T-cell (primary cell): ENCODE data around the gene FRRS1L. TPM values are rescaled to one million over a fixed set of nuclear protein-coding genes. Genes with fewer than 3 reads are reported as not detected.

Source experiments
- ATAC-seq, 4 experiments: fragments of 200-7000 bp in 3 of 4; fragments of 150-1000 bp in 1 of 4; cut with Tn5 transposase; replicated peaks in 1 of 4; 1 replicate in 3 of 4; 2 replicates in 1 of 4; pipeline ENCODE4 v1.10.0; 2021; ENCODE audit warnings: moderate library complexity in 3 of 4, mild to moderate bottlenecking in 2 of 4, moderate number of reproducible peaks in 1 of 4
- CTCF ChIA-PET, 2 donors: fragments of 300-600 bp; sonication (Branson Sonifier 250); formaldehyde crosslinking; loops; one replicate each; lab custom pipeline; 2022; ENCODE audit warnings: antibody characterized with exemption in 2 of 2; lab: Charles Lee
- POLR2A ChIA-PET, 2 donors: fragments of 300-600 bp; sonication (Branson Sonifier 250); formaldehyde crosslinking; loops; one replicate each; lab custom pipeline; 2022; ENCODE audit warnings: antibody characterized with exemption in 2 of 2; lab: Charles Lee
- DNase-seq, 35 experiments: peaks; one replicate each; pipeline versions ENCODE4 v3.0.0 to v3.0.0-alpha.2; 2013 to 2023
- H3K27ac ChIP-seq: one replicate; pipeline ENCODE4 v1.5.1; 2013; ENCODE audit warnings: low read length
- H3K27me3 ChIP-seq, 2 experiments: replicated peaks in 1 of 2; 1 replicate in 1 of 2; 2 replicates in 1 of 2; pipeline versions ENCODE4 v1.6.1 to v1.7.0; 2013; ENCODE audit warnings: low read length in 1 of 2, mixed read lengths in 1 of 2; ENCODE audit not compliant: control insufficient read depth in 2 of 2, insufficient read depth in 2 of 2; ENCODE audit errors: extremely low read depth in 1 of 2
- H3K36me3 ChIP-seq, 2 donors: 1 replicate in 1 of 2; 2 replicates in 1 of 2; pipeline versions ENCODE4 v1.6.1 to v1.7.0; 2013; ENCODE audit warnings: low read length in 1 of 2; ENCODE audit not compliant: control insufficient read depth in 2 of 2, insufficient read depth in 1 of 2; ENCODE audit errors: extremely low read depth in 1 of 2
- H3K4me1 ChIP-seq, 2 experiments: 1 replicate in 1 of 2; 2 replicates in 1 of 2; pipeline versions ENCODE4 v1.6.1 to v1.7.0; 2013; ENCODE audit warnings: low read length in 2 of 2, mixed read lengths in 1 of 2; ENCODE audit not compliant: insufficient read depth in 2 of 2, control insufficient read depth in 1 of 2; ENCODE audit errors: extremely low read depth in 1 of 2
- H3K4me3 ChIP-seq, 2 donors: 1 replicate in 1 of 2; 2 replicates in 1 of 2; pipeline versions ENCODE4 v1.5.1 to v1.7.0; 2013; ENCODE audit warnings: mild to moderate bottlenecking in 2 of 2, low read length in 1 of 2, moderate library complexity in 1 of 2; ENCODE audit not compliant: control insufficient read depth in 1 of 2; ENCODE audit errors: extremely low read depth in 1 of 2
- H3K9me3 ChIP-seq: 2 replicates; pipeline ENCODE4 v1.7.0; 2013
- H3K27ac Mint-ChIP-seq, 2 donors: one replicate each; pipeline ENCODE4 v1.8.0; 2020 to 2021; ENCODE audit warnings: mild to moderate bottlenecking in 2 of 2, mixed read lengths in 2 of 2
- H3K27me3 Mint-ChIP-seq, 2 donors: one replicate each; pipeline ENCODE4 v1.8.0; 2021 to 2022; ENCODE audit warnings: mixed read lengths in 2 of 2
- H3K36me3 Mint-ChIP-seq: one replicate; pipeline ENCODE4 v1.8.0; 2021; ENCODE audit warnings: mixed read lengths
- H3K4me1 Mint-ChIP-seq, 3 donors: one replicate each; pipeline ENCODE4 v1.8.0; 2020 to 2022; ENCODE audit warnings: mixed read lengths in 3 of 3, mild to moderate bottlenecking in 1 of 3
- H3K4me3 Mint-ChIP-seq, 3 donors: one replicate each; pipeline ENCODE4 v1.8.0; 2020 to 2022; ENCODE audit warnings: mild to moderate bottlenecking in 3 of 3, mixed read lengths in 3 of 3, moderate library complexity in 3 of 3
- H3K9me3 Mint-ChIP-seq, 3 donors: one replicate each; pipeline ENCODE4 v1.8.0; 2020 to 2022; ENCODE audit warnings: mixed read lengths in 3 of 3
- WGBS: methylation state at CpG from one replicate; pipeline ENCODE4 v1.1.5; 2013; ENCODE audit warnings: missing lambda C conversion rate; ENCODE audit not compliant: insufficient coverage; 5-methylcytosine and 5-hydroxymethylcytosine counted together
- total RNA-seq, 35 experiments: library from RNA in 6 of 35; stranded (reverse) in 6 of 35; fragments of 120-200 nt in 1 of 35; gene quantifications; one replicate each; pipeline versions ENCODE4 v1.2.1 to v1.2.4 and lab custom pipeline; 2013 to 2026

FRRS1L gene
- total RNA-seq, 5 donors from 2014 or later (not counting 1 experiment from before 2014, with no cell fraction given), result 0.03 TPM; not detected in 4

DNA sequence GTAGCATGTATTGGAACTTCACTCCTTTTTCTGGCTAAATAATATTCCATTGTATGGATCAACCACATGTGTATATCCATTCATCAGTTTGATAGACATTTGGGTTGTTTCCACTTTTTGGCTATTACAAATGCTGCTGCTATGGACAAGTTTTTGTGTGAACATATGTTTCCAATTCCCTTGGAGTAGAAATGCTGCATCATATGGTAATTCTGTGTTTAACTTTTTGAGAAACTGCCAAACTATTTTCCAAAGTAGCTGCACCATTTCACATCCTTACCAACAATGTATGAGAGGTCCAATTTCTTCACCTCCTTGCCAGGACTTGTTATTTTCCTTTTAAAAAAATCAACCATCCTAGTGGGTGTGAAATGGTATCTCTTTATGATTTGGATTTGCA lies 8.4 kb downstream of the FRRS1L start:
- ChIA-PET POLR2A (no interaction called here), CTCF (no interaction called here)
- no peak overlapping the region for H3K27ac ChIP-seq
- peaks cover 9 to 19% of the 10 kb centered on the region in 2 donors for H3K27me3 Mint-ChIP-seq
- no peak overlapping the region for H3K4me3 Mint-ChIP-seq
- H3K27ac Mint-ChIP-seq, result no peak overlapping the region
- H3K36me3 Mint-ChIP-seq, result peaks cover 1% of the 10 kb centered on the region
- DNase-seq (no peak), ATAC-seq (no peak)
- no peaks in the 10 kb centered on the region for H3K4me1 Mint-ChIP-seq
- H3K36me3 ChIP-seq, result peaks cover 0 to 2% of the 10 kb centered on the region in 2 donors
- H3K27me3 ChIP-seq, result peaks cover 0 to under 1% of the 10 kb centered on the region in 2 experiments
- H3K4me1 ChIP-seq, result no peaks in the 10 kb centered on the region
- peaks cover 3% of the 10 kb centered on the region for H3K9me3 ChIP-seq
- no peak overlapping the region for H3K4me3 ChIP-seq
- H3K9me3 Mint-ChIP-seq, result peaks cover 1 to 9% (median 7%) of the 10 kb centered on the region in 3 donors

DNA sequence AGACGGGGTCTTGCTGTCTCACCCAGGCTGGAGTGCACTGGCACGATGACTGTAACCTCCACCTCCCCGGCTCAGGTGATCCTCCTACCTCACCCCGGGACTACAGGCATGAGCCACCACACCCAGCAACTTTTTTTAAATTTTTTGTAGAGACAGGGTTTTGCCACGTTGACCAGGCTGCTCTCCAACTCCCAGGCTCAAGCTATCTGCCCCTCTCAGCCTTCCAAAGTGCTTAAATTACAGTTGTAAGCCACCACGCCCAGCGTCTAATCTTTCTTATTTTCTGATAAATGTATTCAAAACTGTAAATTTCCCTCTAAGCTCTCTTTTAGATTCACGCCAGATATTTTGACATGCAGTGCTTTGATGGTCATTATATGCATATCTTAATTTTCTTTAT lies 10.3 kb downstream of the FRRS1L start:
- DNase-seq (no peak), ATAC-seq (no peak)
- Mint-ChIP-seq H3K4me3 (no peak overlapping the region), H3K4me1 (no peaks in the 10 kb centered on the region), H3K9me3 (peaks cover 9 to 12% (median 11%) of the 10 kb centered on the region in 3 donors), H3K27ac (no peak overlapping the region), H3K27me3 (peaks cover 5 to 15% of the 10 kb centered on the region in 2 donors), H3K36me3 (peaks cover 4% of the 10 kb centered on the region)
- POLR2A ChIA-PET, result no interaction called here
- Histone ChIP-seq H3K27me3 (no peaks in the 10 kb centered on the region), H3K4me1 (no peaks in the 10 kb centered on the region), H3K9me3 (peaks cover 7% of the 10 kb centered on the region), H3K36me3 (peaks cover 0 to 2% of the 10 kb centered on the region in 2 donors), H3K27ac (no peak overlapping the region), H3K4me3 (no peak overlapping the region)
- CTCF ChIA-PET, result no interaction called here
- no CpG with 5 or more reads among the region's 8 CpGs for WGBS

DNA sequence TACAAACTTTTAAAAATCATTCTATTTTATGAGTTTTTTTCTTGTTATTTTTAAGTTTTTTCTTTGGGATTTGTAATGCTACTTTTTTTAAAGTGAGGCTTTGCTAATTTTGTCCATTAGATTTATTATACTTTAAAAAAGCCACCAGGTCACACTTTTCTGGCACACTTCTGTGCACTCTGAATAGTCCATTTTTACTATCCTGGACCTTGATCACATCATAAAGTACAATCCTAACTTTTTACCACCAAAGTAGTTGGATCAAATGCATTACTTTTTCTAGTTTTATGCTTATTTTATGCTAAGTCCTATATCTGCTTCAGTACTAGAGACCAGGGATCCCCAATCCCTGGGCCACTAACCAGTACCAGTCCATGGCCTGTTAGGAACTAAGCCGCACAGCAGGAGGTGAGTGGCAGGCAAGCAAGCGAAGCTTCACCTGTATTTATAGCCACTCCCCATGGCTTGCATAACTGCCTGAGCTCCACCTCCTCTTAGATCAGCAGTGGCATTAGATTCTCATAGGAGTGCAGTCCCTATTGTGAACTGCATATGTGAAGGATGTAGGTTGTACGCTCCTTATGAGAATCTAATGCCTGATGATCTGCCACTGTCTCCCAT lies 16.0 kb downstream of the FRRS1L start:
- POLR2A ChIA-PET, result no interaction called here
- peaks cover 0 to 2% of the 10 kb centered on the region in 2 experiments for H3K27me3 ChIP-seq
- H3K27ac ChIP-seq, result no peak overlapping the region
- no peaks in the 10 kb centered on the region for H3K4me1 ChIP-seq
- 90% methylated on average over 2 of the region's 3 CpGs for WGBS
- Mint-ChIP-seq H3K4me3 (no peak overlapping the region), H3K36me3 (peaks cover 4% of the 10 kb centered on the region), H3K27me3 (peaks cover under 1 to 3% of the 10 kb centered on the region in 2 donors), H3K9me3 (peaks cover 9 to 11% (median 9%) of the 10 kb centered on the region in 3 donors), H3K4me1 (no peaks in the 10 kb centered on the region), H3K27ac (no peak overlapping the region)
- DNase-seq (no peak), ATAC-seq (no peak)
- no peak overlapping the region for H3K4me3 ChIP-seq
- peaks cover 7% of the 10 kb centered on the region for H3K9me3 ChIP-seq
- peaks cover 0 to 2% of the 10 kb centered on the region in 2 donors for H3K36me3 ChIP-seq
- CTCF ChIA-PET, result no interaction called here

DNA sequence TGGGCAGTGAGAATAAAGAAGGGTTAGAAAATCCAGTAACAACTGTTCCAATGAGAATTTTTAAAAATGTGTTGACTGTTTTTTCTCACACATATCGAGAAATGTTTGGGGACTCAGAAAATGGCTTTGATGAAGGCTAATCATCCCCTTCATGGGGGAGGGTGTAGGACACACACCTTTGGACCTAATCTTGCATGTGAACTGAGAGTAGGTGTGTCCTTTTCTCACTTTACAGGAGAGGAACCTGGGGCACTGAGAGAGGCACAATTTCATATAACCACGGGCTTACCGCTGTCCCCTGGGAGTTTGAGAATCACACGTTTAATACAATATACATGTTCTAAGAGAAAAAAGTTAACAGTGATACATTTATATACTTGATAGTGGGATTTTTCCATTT lies 17.3 kb downstream of the FRRS1L start:
- no CpG with 5 or more reads among the region's 4 CpGs for WGBS
- Histone ChIP-seq H3K9me3 (peaks cover 7% of the 10 kb centered on the region), H3K27me3 (peaks cover 0 to 6% of the 10 kb centered on the region in 2 experiments), H3K27ac (no peak overlapping the region), H3K4me1 (no peaks in the 10 kb centered on the region), H3K4me3 (no peak overlapping the region), H3K36me3 (peaks cover 0 to 2% of the 10 kb centered on the region in 2 donors)
- H3K27ac Mint-ChIP-seq, result no peak overlapping the region
- ATAC-seq (no peak), DNase-seq (no peak)
- ChIA-PET CTCF (no interaction called here), POLR2A (no interaction called here)
- H3K4me3 Mint-ChIP-seq, result no peak overlapping the region
- H3K27me3 Mint-ChIP-seq, result peaks cover 2 to 3% of the 10 kb centered on the region in 2 donors
- H3K4me1 Mint-ChIP-seq, result no peaks in the 10 kb centered on the region
- H3K36me3 Mint-ChIP-seq, result peaks cover 4% of the 10 kb centered on the region
- H3K9me3 Mint-ChIP-seq, result peaks cover 9 to 11% (median 9%) of the 10 kb centered on the region in 3 donors

DNA sequence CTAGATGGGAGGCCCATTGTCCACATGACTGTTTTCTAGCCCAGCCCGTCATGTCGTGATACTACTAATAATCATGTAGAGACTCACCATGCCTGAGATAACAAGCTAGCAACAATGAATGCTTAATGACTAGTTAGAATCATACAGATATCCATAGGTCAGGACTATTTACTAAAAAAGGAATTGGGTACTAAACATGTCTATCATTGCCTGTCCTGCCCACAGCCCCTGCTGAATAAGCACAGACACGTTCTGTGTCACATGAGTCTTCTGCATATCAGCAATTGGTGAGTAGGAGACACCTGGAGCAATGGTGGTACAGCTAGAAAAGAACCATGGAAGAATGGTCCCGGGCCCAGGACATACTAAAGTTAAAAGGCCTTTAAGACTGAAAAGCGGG lies 18.0 kb downstream of the FRRS1L start:
- H3K4me3 ChIP-seq, result no peak overlapping the region
- H3K27ac ChIP-seq, result no peak overlapping the region
- peaks cover 7% of the 10 kb centered on the region for H3K9me3 ChIP-seq
- no peak overlapping the region for H3K27ac Mint-ChIP-seq
- POLR2A ChIA-PET, result no interaction called here
- DNase-seq (no peak), ATAC-seq (no peak)
- no peak overlapping the region for H3K4me3 Mint-ChIP-seq
- peaks cover 0 to 2% of the 10 kb centered on the region in 2 donors for H3K36me3 ChIP-seq
- H3K4me1 ChIP-seq, result no peaks in the 10 kb centered on the region
- peaks cover 1 to 2% (median 2%) of the 10 kb centered on the region in 3 donors for H3K4me1 Mint-ChIP-seq
- peaks cover 4 to 9% (median 8%) of the 10 kb centered on the region in 3 donors for H3K9me3 Mint-ChIP-seq
- CTCF ChIA-PET, result no interaction called here
- peaks cover 0 to 7% of the 10 kb centered on the region in 2 experiments for H3K27me3 ChIP-seq
- peaks cover 4% of the 10 kb centered on the region for H3K36me3 Mint-ChIP-seq
- H3K27me3 Mint-ChIP-seq, result peaks cover 2 to 3% of the 10 kb centered on the region in 2 donors
- 96% methylated on average over 3 of the region's 5 CpGs for WGBS

DNA sequence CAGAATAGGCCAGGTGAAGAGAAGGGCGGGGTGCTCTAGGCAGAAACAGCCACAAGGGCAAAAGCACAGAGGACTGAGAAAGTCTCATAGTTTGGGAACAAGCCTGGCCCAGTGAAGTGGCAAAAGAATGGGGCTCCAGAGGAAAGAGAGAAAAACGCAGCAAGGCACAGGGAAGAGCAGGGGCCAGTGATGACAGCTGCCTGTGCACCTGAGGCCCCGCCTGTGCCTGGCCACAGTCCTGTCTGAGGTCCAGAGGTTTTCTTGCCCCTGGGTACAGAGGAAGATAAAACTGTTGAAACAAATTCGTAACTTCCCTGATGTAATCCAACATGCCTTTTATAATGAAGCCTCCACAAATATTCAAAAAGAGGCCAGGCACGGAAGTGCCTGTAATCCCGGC lies 22.0 kb downstream of the FRRS1L start:
- Histone ChIP-seq H3K36me3 (no peaks in the 10 kb centered on the region), H3K4me3 (no peak overlapping the region), H3K27me3 (peaks cover 0 to 5% of the 10 kb centered on the region in 2 experiments), H3K27ac (no peak overlapping the region), H3K9me3 (no peaks in the 10 kb centered on the region), H3K4me1 (no peaks in the 10 kb centered on the region)
- POLR2A ChIA-PET, result no interaction called here
- 77% methylated on average over 2 of the region's 6 CpGs for WGBS
- H3K27me3 Mint-ChIP-seq, result peaks cover 3 to 4% of the 10 kb centered on the region in 2 donors
- no peak for ATAC-seq
- H3K4me3 Mint-ChIP-seq, result no peak overlapping the region
- DNase-seq, result no peak
- no peak overlapping the region for H3K27ac Mint-ChIP-seq
- H3K4me1 Mint-ChIP-seq, result peaks cover 5 to 6% (median 6%) of the 10 kb centered on the region in 3 donors
- H3K9me3 Mint-ChIP-seq, result no peaks in the 10 kb centered on the region
- CTCF ChIA-PET, result no interaction called here
- no peaks in the 10 kb centered on the region for H3K36me3 Mint-ChIP-seq
